SK-N-MC (cell line): Measurements from ENCODE around the gene POLH.
"Not testable (repeated sequence)": the region's sequence is repeated elsewhere in the genome, so short reads cannot be mapped to it uniquely, and the experiment has no call there.

Source experiments
- DNase-seq: peaks from one replicate; pipeline ENCODE4 v3.0.0-alpha.2; 2011; ENCODE audit warnings: low read depth, low spot score
- H3K27ac ChIP-seq: fragments of 200-600 bp; sonication (generic); 2 replicates; pipeline ENCODE4 v1.5.1; 2016; ENCODE audit warnings: mixed run types
- H3K36me3 ChIP-seq: fragments of 200-600 bp; sonication (generic); 2 replicates; pipeline ENCODE4 v1.6.1; 2017; ENCODE audit warnings: antibody characterized with exemption, low read length, mixed read lengths; ENCODE audit not compliant: insufficient read depth
- H3K4me3 ChIP-seq: fragments of 200-600 bp; sonication (generic); 2 replicates; pipeline ENCODE4 v1.5.1; 2016
- H3K9ac ChIP-seq: fragments of 200-600 bp; sonication (generic); 2 replicates; pipeline ENCODE4 v1.8.0; 2017; ENCODE audit warnings: mixed run types, mixed read lengths; ENCODE audit not compliant: insufficient read length
- H3K9me3 ChIP-seq: fragments of 200-600 bp; sonication (generic); 2 replicates; pipeline ENCODE4 v1.6.1; 2017; ENCODE audit warnings: low read depth, mild to moderate bottlenecking, antibody characterized with exemption, low read length, moderate library complexity, mixed read lengths
- EZH2 ChIP-seq: fragments of 200-600 bp; sonication (generic); IDR thresholded peaks from one replicate; pipeline ENCODE4 v1.6.1; 2017; ENCODE audit warnings: antibody characterized with exemption
- FOXP2 ChIP-seq: optimal IDR thresholded peaks from 2 replicates; pipeline ENCODE3; 2011; ENCODE audit warnings: mild to moderate bottlenecking, moderate library complexity; ENCODE audit not compliant: insufficient read depth; ENCODE audit errors: extremely low read length, control extremely low read depth
- POLR2AphosphoS5 ChIP-seq: IDR thresholded peaks from 2 replicates; pipeline ENCODE4 v1.6.1; 2012; ENCODE audit warnings: mild to moderate bottlenecking, low read depth, low read length, borderline replicate concordance

Gene POLH

GRCh38 chr6:43627008-43627825, 51.2 kb downstream of the POLH start:
- Histone ChIP-seq H3K4me3 (no peak overlapping the region), H3K9ac (no peak overlapping the region), H3K27ac (no peak overlapping the region), H3K36me3 (peaks cover 41% of the 10 kb centered on the region), H3K9me3 (no peaks in the 10 kb centered on the region)
- DNase-seq, result no peak
- TF ChIP-seq FOXP2, result no peak
- TF ChIP-seq EZH2, result no peak
- no peak; the same call in 1 of the 2 replicates for TF ChIP-seq POLR2AphosphoS5

GRCh38 chr6:43628393-43629103, 52.6 kb downstream of the POLH start:
- Histone ChIP-seq H3K27ac (peak overlapping the region; percentile 59; the same call in 1 of the 2 replicates), H3K36me3 (peaks cover 28% of the 10 kb centered on the region), H3K9me3 (no peaks in the 10 kb centered on the region), H3K4me3 (peak overlapping the region; percentile 82), H3K9ac (peak overlapping the region; percentile 85)
- DNase-seq, result no peak
- TF ChIP-seq EZH2 (no peak), POLR2AphosphoS5 (no peak; the same call in 1 of the 2 replicates), FOXP2 (no peak)

- Histone ChIP-seq H3K9ac (peak within 1 kb of the TSS; percentile 90), H3K4me3 (peak within 1 kb of the TSS; percentile 82), H3K9me3 (no peaks in the 10 kb centered on the region), H3K27ac (peak within 1 kb of the TSS; percentile 95), H3K36me3 (peaks cover 22% of the 10 kb centered on the region)
- DNase-seq, result peak; percentile 75
- no peak for TF ChIP-seq EZH2
- no peak for TF ChIP-seq POLR2AphosphoS5
- no peak for TF ChIP-seq FOXP2
These were observed 53.1 kb downstream of the POLH start, which contains the start of gene GTPBP2 for GRCh38 chr6:43629104-43629504. Gene GTPBP2 (minus strand): TSS chr6:43629264. CDS start chr6:43629162, 102 bp downstream.

GRCh38 chr6:43629505-43630300, 53.7 kb downstream of the POLH start:
- peak; percentile 95 for DNase-seq
- Histone ChIP-seq H3K9me3 (no peaks in the 10 kb centered on the region), H3K27ac (peak overlapping the region; percentile 95), H3K4me3 (peak overlapping the region; percentile 82), H3K9ac (peak overlapping the region; percentile 90), H3K36me3 (peaks cover 16% of the 10 kb centered on the region)
- TF ChIP-seq FOXP2 (peak; percentile 32), EZH2 (no peak), POLR2AphosphoS5 (peak; percentile 97)

- DNase-seq, result no peak
- TF ChIP-seq POLR2AphosphoS5, result no peak
- no peak for TF ChIP-seq EZH2
- TF ChIP-seq FOXP2, result no peak
- Histone ChIP-seq H3K9ac (no peak overlapping the region), H3K9me3 (no peaks in the 10 kb centered on the region), H3K4me3 (no peak overlapping the region), H3K36me3 (peaks cover 2% of the 10 kb centered on the region; the same call in 1 of the 2 replicates), H3K27ac (peak overlapping the region; percentile 80)
These were observed 55.1 kb downstream of the POLH start for GRCh38 chr6:43630980-43631619.

- H3K4me3 ChIP-seq, DNase-seq, H3K27ac ChIP-seq, H3K9me3 ChIP-seq, H3K9ac ChIP-seq: not testable (repeated sequence)
- peaks cover 10% of the 10 kb centered on the region; the same call in 1 of the 2 replicates for H3K36me3 ChIP-seq
These were observed 57.0 kb downstream of the POLH start for GRCh38 chr6:43633002-43633401.

- no peak for DNase-seq
- Histone ChIP-seq H3K4me3 (no peak overlapping the region), H3K9me3 (no peaks in the 10 kb centered on the region), H3K36me3 (peaks cover 27% of the 10 kb centered on the region), H3K27ac (peak overlapping the region; percentile 81), H3K9ac (peak overlapping the region; percentile 92)
- TF ChIP-seq FOXP2 (no peak), EZH2 (no peak), POLR2AphosphoS5 (no peak)
These were observed 58.8 kb downstream of the POLH start for GRCh38 chr6:43634702-43635303.
